AG09309 (cell line): Measurements from ENCODE around the gene MYT1.

ENCODE experiments used
- DNase-seq: peaks from one replicate; pipeline ENCODE4 v3.0.0-alpha.2; 2010; ENCODE audit warnings: low read depth
- H3K4me3 ChIP-seq: 2 replicates; pipeline ENCODE4 v1.5.1; 2011; ENCODE audit warnings: mild to moderate bottlenecking, low read depth, low read length, moderate library complexity; ENCODE audit not compliant: control insufficient read depth
- TF ChIP-seq, protein P1 (sequence below): IDR thresholded peaks from 2 replicates; pipeline ENCODE4 v1.5.1; 2011; ENCODE audit warnings: mild to moderate bottlenecking, low read depth, low read length, inconsistent platforms; ENCODE audit not compliant: insufficient read depth, control insufficient read depth; ENCODE audit errors: missing control alignments

Gene MYT1

DNA sequence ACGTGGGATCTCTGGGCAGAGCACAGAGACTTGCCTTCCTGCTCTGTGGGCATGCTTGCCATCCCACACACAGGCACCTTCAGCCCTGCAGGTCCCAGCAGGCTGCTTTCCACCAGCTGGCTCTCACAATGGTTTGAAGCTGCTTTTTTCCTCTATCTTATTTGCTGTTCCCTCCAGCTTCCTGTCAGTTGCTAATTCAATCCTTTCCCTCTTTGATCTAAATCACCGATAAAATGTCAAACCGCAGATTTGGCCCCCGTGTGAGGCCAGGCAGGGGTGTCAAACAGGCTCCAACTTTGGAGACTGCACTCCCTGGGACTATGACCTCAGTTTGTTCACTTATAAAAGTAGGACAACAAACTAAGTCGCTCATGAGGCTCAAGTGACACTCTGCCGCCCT lies 50.7 kb downstream of the MYT1 start:
- TF ChIP-seq, protein P1, sequence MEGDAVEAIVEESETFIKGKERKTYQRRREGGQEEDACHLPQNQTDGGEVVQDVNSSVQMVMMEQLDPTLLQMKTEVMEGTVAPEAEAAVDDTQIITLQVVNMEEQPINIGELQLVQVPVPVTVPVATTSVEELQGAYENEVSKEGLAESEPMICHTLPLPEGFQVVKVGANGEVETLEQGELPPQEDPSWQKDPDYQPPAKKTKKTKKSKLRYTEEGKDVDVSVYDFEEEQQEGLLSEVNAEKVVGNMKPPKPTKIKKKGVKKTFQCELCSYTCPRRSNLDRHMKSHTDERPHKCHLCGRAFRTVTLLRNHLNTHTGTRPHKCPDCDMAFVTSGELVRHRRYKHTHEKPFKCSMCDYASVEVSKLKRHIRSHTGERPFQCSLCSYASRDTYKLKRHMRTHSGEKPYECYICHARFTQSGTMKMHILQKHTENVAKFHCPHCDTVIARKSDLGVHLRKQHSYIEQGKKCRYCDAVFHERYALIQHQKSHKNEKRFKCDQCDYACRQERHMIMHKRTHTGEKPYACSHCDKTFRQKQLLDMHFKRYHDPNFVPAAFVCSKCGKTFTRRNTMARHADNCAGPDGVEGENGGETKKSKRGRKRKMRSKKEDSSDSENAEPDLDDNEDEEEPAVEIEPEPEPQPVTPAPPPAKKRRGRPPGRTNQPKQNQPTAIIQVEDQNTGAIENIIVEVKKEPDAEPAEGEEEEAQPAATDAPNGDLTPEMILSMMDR: no peak
- H3K4me3 ChIP-seq: no peak overlapping the region
- DNase-seq: no peak

DNA sequence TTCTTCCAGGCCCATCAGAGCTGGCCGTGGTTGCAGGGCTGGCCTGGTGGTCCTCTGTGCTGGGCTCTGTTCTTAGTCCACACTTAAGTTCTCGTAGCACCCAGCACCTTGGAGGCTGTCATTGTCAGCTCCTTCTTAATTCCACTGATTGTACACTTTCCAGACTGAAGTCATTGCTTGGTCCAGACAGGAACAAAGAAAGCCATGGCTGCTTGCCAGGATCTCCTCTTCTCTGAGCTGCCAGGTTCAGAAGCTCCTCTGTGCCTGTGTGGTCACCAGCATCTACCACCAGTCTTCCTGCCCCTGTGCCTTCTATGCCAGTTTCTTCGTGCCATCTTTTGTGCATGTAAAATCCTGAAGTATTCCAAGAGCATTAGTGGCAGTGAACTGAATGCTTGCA lies 51.8 kb downstream of the MYT1 start:
- no peak overlapping the region for H3K4me3 ChIP-seq
- TF ChIP-seq, protein P1: no peak
- DNase-seq: no peak

DNA sequence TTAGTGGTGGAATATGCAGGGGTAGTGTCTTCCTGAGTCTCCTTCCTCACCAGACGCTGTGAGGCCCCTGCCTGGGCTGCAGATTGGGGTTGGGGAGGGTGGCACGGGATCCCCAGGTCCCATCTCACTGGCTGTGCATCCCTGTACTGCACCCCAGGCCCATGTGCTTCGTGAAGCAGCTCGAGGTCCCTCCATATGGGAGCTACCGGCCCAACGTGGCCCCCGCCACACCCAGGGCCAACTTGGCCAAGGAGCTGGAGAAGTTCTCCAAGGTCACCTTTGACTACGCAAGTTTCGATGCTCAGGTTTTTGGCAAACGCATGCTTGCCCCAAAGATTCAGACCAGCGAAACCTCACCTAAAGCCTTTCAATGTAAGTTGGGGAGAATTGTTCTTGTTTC lies 52.7 kb downstream of the MYT1 start:
- TF ChIP-seq, protein P1: no peak
- DNase-seq: no peak
- H3K4me3 ChIP-seq: no peak overlapping the region

DNA sequence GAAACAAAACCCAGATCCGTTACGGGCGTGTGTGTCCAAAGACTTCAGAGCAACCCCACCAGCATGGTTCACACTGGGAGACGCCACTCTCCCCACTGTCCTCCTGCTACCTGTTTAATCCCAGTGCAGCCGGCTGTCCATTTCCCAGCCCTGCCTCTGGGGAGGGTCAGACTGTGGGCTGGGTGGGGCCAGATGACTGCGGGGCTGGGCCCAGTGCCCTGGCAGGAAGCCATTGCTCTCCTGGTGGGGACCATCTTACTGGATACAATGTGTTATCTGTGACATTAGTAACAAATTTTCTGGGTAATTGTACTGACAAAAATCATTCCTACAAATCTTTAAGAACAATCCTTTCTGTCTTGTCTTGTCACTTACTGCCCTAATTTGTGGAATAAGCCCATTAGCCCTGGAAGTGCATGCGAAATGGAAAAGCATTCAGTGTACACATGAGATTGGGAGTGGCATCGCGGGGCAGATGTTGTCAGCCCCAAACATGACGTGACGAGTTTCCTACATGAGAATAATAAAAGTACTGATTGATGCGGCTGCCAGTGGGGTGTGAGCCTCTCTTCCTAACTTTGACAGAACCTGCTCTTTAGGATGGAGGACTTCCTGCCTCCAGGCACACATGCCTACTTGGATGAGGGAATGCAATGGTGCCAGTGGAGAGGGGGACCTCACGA lies 53.4 kb downstream of the MYT1 start:
- TF ChIP-seq, protein P1: no peak
- no peak for DNase-seq
- no peak overlapping the region for H3K4me3 ChIP-seq

DNA sequence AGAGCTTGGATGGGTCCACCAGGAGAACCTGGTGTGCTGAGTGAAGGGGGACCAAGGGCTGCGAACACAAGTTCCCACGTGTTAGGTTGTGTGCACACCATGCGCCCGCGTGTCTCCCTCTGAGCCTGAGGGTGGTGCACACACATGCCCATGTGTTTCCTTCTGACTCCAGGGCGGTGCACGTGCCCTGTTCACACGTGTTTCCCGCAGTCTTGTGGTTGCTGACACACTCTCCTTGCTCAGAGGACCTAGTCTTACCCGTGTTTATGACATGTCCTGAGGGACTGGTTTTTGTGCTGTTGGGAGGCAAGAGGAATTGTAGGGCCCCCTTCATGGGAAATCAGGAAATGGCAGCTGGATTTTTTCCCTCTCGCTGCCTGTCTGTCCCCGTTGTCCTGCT lies 55.0 kb downstream of the MYT1 start:
- DNase-seq: no peak
- TF ChIP-seq, protein P1: no peak
- H3K4me3 ChIP-seq: no peak overlapping the region

DNA sequence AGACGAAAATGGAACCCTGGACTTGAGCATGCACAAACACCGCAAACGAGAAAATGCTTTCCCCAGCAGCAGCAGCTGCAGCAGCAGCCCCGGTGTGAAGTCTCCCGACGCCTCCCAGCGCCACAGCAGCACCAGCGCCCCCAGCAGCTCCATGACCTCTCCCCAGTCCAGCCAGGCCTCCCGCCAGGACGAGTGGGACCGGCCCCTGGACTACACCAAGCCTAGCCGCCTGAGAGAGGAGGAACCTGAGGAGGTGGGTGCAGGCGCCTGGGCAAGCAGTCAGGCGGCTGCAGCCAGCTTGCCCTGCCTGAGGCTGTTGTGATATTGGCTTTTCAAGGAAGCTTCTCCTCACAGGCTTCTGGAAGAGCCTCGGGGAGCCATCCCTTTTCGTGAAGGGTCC lies 55.5 kb downstream of the MYT1 start:
- no peak for DNase-seq
- no peak overlapping the region for H3K4me3 ChIP-seq
- TF ChIP-seq, protein P1: no peak
